ENCODE results near the gene BNC2.

BNC2 gene

GRCh38 chr9:16718296-16718695 lies 152.2 kb downstream of the BNC2 start:
- DNase-seq (ENCODE audit: low spot score), result no peak

- no peak for DNase-seq (ENCODE audit: low spot score)
Measured at GRCh38 chr9:16716601-16717000, 153.9 kb downstream of the BNC2 start.

GRCh38 chr9:16715404-16715803 lies 155.1 kb downstream of the BNC2 start:
- DNase-seq (ENCODE audit: low spot score), result no peak

DNA sequence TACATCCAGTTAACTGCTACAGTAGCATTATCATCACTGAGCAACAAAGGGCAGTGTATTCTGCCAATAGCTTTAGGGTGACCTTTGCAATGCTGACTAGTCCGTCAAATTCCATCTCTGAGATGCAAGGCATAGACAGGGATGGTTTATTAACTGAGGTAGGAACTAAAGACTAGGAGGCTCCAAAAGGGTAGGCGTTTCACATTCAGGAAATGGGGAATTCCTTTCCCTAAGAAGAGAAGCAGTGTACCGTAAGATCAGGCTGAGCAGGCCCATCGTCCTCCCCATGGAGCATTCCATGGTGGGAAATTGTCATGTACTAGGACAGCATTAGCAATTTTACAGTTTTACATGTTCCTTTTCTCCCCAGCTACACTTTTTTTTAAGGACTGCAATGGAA lies 157.7 kb downstream of the BNC2 start:
- no peak for DNase-seq (ENCODE audit: low spot score)

DNA sequence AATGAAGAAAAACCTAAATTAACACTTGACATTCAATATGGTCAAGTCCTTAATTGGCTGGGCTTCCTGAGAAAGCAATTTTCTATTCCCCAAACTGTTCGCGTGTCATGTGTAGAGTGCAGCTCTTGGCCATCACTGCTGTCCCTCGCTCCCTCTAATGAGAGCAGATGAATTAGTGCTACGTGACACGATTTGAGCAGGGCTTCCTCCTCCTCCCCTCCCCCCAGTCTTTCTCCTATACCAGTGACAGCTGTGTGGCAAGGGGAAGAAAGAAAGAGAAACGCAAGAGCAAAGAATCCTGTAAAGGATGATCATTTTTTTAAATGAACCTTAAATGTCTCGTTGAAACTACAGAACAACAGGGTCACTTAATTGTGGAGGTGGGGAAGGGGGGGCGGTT lies 159.6 kb downstream of the BNC2 start:
- DNase-seq (ENCODE audit: low spot score), result no peak

DNA sequence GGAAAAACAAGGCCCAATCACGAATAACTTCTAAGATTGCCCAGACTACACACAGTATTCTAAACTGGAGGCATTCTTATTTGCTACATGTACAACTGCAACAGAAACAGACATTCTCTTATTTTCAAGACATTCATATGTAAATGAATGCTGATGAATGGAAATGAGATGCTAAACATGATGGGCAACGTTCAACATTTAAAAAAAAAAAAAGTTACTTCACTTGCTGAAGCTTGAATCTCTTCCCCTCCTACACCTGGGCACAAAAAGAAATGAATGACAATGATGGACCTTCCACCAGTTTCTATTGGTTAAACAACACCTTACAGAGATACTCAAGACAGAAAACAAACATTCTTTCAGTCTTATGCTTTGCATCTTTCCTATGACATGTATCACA lies 160.5 kb downstream of the BNC2 start:
- DNase-seq (ENCODE audit: low spot score), result no peak

DNA sequence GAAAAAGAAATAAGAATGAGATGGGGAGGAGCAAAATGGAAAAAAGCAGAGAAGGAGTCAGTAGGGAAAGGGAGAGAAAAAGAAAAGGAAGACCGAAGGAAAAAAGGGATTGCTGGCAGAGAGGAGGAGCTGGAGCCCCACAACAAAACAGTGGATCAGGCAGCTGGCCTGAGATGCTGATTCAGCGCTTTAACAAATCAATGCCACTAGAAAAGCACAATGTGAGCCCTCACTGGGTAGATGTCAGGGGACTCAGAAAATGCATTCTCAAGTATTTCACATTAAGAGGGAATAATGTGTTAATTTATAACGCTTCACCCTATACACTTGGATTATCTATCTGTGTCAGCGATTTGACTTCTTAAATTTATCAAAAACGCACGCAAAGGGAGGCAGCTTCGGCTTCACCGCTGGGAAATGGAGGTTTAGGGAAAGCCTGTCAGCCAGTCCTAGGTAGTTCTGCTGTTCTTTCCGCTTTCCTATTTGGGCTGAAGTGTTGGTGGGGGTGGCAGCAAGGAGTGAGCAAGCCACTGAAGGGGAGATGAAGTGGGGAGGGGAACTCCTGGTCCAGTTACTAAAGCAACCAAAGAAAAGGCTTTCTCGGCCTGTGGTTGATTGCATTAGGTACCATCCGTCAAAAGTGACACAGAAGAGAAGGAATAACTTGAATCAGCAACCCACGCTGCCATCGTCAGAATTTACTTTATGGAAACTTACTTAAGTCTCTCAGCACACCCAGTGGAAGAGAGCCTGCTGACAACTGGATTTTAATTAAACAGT lies 161.6 kb downstream of the BNC2 start:
- no peak for DNase-seq (ENCODE audit: low spot score)

GRCh38 chr9:16705111-16705604 lies 165.3 kb downstream of the BNC2 start:
- peak; percentile 4 for DNase-seq (ENCODE audit: low spot score)

- DNase-seq (ENCODE audit: low spot score), result peak; percentile 29
Measured at GRCh38 chr9:16704116-16705110, 166.1 kb downstream of the BNC2 start.

DNA sequence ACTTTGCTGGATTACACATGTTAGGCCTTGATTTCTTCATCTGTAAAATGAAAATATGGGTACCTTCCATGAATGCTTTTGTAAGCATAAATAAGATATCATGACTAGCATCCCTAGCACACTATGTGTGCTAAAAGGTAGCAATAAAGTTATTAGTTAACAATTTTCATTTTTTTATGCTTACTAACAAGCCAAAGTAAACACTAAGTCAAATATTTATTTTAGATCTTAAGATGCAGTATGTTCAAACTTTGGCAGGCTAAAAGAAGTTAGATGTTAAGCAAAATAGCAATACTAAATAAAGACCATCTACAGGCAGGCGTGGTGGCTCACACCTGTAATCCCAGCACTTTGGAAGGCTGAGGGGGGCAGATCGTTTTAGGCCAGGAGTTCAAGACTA lies 169.1 kb downstream of the BNC2 start:
- DNase-seq (ENCODE audit: low spot score), result no peak

DNA sequence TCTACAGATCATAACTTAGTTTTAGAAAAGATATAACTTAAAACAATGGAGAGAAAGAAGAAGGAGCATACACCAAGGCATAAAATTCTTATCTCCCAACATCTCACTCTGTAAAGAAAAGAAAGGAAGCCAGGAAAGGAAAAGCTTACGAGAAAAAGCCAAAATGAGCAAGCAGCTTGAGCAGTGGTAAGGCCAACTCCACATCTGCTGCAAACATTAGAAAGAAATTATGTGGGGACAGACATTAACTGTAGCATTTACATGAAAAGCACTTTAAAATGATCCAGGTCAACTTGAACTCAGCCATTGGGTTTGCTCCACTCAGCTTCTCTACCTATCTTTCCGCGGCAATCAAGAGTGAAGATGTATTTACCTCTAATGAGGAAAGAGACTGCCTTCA lies 176.9 kb downstream of the BNC2 start:
- DNase-seq (ENCODE audit: low spot score), result no peak

DNA sequence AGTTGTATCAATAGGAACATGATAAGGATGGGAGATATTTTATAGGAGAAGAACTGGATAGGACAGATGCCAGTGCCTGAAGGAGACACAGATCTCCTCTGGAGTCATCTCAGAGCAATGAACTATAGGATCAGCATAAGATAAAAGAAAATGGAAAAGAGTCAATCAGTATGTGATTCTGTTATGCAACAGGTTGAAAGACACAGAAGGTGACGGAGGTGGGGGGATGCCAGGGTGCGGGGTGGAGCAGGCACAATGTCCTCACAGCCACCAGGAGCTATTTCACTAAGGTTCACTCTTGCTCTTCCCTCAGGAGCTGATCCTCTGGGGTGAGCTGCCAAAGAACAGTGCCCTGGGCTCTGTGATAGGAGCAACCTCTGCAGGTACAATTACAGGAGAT lies 179.8 kb downstream of the BNC2 start:
- no peak for DNase-seq (ENCODE audit: low spot score)

GRCh38 chr9:16690205-16690604 lies 180.3 kb downstream of the BNC2 start:
- DNase-seq (ENCODE audit: low spot score), result no peak

DNA sequence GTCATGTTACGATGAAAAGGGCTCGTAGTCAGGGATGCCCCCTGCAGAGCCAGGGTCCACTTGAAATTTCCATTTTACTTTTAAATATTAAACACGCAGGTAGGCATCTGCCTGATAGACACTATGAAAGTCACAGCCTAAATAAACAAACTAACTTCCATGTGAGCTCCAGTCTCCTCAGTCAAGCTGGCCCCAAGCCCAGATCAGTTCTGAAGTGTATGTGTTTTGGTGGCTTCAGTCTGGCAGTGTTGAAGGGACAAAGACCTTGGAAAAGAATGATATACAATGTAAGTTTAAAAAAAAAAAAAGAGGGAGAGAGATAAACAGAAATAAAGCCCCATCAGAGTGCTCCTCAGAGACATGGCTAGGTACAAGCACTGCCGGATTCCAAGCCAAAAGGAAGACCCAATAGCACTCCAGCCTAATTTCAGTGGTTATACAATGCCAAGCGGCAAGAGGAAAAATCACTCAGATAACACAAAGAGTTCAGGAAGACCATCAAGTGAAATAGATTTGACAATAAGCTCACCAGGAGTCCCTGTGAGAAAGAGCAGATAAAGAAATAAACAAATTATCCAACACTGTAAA lies 181.0 kb downstream of the BNC2 start:
- no peak for DNase-seq (ENCODE audit: low spot score)

DNA sequence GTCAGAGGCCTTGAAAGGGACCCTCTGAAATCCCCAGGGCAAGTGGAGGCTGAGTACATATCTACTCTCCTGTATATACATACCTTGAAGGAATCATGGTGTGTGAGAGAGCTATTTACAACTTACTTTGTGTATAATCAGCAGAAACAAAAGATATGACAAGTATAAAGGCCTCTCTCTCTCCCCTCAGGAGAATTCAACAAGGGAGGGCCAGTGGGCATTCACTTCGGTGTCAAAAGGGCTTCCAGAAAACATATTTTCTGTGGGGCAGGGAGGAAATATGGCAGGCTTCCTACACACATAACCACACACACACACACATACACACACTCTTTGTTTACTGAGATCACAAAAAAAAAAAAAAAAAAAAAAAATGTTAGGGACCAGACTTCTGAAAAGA lies 181.7 kb downstream of the BNC2 start:
- no peak for DNase-seq (ENCODE audit: low spot score)

DNA sequence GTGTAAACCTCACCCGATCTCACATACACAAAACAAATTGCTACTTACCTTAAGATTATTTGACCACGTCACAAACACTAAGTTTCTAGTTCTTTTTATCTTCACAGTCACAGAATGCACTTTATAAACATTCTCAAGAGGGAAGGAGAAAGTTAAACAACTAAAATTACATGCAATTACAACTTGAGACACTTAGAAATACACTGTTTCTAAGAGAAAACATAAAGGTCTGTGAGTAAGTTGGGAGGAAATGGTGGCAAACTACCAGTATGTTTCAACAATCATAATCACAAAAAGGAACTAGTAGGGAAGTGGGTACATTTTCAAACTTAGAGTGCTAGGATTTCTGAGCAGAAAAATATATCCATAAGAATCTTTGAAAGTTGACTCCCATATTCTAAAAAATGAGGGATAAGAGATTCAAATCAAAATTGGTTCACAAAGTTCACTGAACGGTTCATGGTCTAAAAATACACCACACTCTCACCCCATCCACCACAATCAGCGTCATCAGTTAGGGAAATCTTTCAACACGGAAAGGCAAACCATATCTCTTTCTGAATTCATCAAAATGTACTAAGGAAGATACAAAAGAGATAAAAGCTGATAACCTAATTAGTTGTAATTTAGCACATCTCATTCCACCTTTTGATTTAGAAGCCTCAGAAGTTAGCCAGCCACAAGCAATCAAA lies 182.6 kb downstream of the BNC2 start:
- no peak for DNase-seq (ENCODE audit: low spot score)

GRCh38 chr9:16683326-16683725 lies 187.1 kb downstream of the BNC2 start:
- no peak for DNase-seq (ENCODE audit: low spot score)

DNA sequence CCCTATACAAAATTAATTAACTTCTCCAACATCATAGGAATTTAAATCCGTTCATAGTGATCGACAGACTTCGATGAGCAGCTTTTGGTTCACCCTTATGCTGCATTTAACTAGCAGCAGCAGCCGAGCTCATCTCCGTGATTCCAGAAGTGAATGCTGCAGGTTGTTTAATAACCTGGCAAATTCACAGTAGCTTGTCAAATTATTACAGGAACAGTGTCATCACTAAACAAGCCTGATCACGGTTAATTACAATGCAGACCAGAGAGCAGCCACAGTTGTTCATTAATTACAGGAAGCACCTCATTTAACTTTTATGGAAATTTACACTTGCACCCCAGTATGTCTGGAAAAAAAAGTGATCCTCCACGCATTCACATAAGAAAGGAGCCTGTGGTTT lies 188.2 kb downstream of the BNC2 start:
- DNase-seq (ENCODE audit: low spot score), result no peak

GRCh38 chr9:16681652-16681987 lies 188.8 kb downstream of the BNC2 start:
- DNase-seq (ENCODE audit: low spot score), result no peak

DNA sequence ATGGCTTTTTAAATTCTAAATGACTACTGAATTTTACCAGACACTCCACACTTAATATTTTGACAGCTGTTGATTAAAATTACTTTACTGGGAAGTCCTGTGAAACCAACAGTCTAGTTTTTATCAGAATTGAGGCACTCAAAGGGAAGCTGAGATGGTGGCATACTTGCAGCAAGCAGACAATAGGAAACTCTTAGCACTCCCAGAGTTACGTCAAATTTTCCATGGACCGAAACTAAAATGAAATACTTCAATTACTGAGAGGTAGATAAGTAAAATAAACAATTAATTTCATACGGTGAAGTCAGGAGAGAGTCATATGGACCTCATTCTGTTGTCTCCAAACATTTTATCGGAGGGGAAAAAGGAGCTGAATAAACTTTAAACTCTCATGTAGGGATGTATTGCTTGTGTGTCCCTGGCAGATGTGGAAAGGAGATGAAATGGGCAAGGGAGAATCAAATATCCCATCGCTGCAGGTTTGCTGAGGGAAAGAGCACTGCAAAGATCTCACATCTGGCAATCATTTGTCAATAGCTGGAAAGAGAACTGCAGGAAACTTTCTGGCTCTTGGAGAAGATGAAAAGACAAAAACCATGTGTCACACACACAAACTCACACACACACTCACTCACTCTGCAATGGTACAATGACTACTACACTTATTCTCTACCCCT lies 189.4 kb downstream of the BNC2 start:
- DNase-seq (ENCODE audit: low spot score), result no peak

DNA sequence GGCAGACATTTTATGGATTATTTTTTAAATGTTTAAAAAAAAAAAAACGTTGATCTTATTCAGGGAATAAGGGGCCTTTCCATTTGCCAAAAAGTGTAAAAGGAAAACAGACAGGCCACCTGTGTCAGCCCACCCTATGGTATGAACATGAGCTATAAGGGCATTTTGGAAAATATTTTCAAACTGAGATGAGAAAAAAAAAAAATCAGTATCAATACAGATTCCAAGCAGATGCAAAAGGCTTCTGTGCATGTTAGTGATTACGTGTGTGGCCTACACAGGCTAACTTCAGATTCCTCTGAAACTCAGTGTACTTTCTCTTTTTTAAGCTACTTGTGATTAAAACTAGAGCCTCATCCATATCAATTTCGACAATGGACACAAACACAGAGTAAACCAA lies 189.9 kb downstream of the BNC2 start:
- DNase-seq (ENCODE audit: low spot score), result no peak
